Measurements from ENCODE around the gene ZSCAN1.
"Not testable (repeated sequence)": the region's sequence is repeated elsewhere in the genome, so short reads cannot be mapped to it uniquely, and the experiment has no call there.

The ZSCAN1 gene, protein sequence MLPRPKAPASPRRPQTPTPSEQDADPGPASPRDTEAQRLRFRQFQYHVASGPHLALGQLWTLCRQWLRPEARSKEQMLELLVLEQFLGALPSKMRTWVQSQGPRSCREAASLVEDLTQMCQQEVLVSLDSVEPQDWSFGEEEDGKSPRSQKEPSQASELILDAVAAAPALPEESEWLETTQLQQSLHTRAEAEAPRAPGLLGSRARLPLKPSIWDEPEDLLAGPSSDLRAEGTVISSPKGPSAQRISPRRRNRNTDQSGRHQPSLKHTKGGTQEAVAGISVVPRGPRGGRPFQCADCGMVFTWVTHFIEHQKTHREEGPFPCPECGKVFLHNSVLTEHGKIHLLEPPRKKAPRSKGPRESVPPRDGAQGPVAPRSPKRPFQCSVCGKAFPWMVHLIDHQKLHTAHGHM

DNA sequence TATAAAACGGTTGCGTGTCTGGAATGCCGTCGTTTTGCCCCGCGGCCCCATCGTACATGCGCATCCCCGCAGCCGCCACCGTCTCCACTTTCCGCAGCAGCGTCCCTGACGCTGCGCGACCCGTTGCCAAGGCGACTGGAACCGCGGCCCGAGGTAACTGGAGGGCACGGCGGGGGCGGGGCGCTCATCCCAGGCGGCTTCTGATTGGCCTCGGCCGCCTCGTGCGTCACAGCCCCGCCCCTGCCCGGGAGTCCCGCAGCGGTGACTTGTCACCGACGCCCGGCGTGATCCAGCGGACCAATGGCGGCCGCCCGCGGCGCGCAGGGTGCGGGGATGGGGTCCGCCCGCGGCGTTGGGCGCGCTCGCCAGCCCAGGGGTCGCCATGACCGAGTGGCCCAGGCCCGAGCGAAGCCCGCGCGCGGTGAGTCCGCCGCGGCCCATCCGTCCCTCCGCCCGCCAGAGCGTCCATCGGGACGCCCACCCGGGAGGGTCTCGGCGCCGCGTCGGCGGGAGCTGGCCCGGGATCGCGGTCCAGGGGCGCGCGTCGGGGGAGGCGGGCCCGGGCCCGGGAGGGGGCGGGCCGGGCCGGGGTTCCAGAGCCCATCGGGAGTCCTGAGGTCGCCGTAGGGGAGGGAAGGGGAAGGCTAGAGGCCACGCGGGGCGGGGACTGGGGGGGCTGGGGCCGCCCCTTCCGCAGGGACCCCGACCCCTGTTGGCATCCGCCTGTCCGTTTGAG is at the start of gene ZSCAN1:
ZSCAN1 (plus strand) TSS at position 285 of the 736 bp plus-strand sequence. CDS start 3,812 bp downstream, outside the sequence.
- DNase-seq (ENCODE audit: low read depth): peak; percentile 20

DNA sequence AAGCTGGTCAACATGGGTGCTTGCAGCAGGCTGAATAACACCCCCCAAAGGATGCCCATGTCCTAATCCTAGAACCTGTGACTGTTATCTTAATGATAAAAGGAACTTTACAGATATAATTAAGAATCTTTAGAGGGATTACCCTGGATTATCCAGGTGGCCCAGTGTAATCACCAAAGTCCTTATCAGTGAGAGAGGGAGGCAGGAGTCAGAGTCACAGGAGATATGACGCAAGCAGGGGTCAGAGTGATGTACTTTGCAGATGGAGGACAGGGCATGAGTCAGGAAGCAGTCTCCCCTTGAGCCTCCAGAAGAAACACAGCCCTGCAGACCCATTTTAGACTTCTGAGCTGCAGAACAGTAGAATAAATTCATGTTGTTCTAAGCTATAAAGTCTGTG is 41.0 kb upstream of the ZSCAN1 start:
- no peak for DNase-seq (ENCODE audit: low read depth)

DNA sequence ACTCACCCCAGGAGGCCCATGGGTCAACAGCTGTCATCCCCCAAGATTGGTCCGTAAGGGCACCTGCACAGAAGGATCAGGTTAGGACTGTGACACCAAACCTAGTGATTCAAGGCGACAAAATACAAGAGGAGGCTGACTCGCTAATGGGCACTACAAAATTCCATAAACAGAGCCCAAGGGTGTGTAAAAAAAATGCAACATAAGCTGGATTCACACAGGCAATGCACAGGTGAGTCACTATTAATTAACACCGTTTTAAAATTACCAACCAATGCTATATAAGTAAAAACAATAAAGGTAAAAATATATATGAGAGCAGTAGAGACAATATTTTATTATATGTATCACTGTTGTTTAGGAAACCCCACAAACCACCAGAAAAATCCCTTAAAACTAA is 33.1 kb upstream of the ZSCAN1 start:
- DNase-seq (ENCODE audit: low read depth): no peak

DNA sequence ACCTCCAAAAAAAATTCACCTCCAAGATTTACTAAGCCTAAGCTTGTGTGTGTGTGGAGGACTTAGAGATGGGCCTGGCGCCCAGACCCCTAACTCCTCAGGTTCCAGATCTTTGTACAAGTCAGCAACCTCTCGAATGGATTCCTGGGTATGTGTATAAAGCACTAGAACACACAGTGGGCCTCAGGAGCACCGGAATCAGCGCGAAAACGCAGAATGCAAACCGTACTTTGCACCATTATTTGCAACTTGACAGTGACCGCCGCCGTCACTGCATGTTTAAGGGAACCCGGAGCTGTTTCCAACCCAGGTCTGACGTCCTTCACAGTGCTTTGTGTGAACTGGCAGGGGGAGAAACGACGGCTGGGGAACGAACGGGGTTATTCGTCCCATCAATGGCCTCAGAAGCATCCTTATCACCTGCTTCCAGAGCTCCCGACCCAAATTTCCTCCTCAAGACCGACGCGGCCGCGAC is 31.9 kb upstream of the ZSCAN1 start:
- DNase-seq (ENCODE audit: low read depth): no peak

DNA sequence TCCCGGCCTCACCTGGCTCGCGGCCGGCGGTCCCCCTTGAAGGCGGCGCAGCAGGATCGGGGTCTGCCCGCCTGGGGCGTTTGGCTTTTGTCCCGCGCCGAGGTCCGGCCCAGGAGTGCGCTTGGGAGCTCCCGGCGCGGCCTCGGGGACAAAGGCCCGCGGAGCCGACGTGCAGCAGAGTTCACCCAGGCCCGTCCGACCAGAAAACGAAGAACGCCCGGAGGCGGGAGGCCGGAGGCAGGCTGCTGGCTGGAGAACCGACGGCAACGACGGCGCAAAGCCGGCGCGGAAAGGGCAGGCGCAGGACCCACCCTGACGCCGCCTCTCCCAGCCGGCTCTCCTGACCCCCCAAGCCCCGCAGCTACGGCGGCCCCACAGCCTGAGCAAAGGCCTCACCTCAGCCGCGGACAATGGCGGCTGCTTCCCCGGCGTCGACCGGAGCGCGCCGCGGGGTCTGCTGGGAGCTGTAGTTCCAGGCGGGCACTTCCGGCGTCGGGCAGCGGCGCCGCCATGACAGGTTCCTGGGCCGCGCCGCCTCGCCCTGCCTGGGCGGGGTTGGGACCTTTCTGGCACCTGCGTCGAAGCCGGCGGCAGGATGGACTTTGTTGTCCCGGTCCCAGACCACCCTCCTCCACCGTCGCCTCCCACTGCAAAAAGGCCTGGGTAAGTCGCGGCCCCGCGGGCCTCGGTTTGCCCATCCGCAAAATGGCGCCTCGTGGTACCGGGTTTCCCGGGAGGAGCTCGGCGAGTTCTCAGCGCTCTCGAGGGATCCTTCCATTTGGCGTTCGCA is 31.2 kb upstream of the ZSCAN1 start, which contains the start of gene ZNF606:
ZNF606 (minus strand) TSS at position 437 of the 790 bp plus-strand sequence. CDS start 1,501 bp downstream, outside the sequence.
- peak; percentile 40 for DNase-seq (ENCODE audit: low read depth)

DNA sequence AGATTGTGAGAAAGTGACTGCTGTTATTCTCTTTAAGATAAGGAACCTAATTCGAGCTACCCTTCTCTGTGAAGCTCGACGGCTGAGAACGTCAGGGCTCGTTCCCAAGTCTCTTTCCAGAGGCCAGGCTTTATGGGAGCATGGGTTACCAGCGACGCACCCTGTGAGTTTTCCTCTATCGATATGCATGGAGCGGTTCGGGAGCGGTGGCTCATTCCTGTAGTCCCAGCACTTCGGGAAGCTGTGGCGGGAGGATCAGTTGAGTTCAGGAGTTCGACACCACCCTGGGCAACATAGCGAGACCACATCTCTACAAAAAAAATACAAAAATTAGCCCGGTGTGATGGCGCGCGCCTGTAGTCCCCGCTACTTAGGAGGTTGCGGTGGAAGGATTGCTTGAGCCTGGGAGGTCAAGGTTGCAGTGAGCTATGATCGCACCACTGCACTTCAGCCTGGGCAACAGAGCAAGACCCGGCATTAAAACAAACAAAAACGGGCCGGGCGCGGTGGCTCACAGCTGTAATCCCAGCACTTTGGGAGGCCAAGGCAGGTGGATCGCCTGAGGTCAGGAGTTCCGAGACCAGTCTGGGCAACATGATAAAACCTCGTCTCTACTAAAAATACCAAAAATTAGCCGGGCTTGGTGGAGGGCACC is 30.5 kb upstream of the ZSCAN1 start:
- no peak for DNase-seq (ENCODE audit: low read depth)

DNA sequence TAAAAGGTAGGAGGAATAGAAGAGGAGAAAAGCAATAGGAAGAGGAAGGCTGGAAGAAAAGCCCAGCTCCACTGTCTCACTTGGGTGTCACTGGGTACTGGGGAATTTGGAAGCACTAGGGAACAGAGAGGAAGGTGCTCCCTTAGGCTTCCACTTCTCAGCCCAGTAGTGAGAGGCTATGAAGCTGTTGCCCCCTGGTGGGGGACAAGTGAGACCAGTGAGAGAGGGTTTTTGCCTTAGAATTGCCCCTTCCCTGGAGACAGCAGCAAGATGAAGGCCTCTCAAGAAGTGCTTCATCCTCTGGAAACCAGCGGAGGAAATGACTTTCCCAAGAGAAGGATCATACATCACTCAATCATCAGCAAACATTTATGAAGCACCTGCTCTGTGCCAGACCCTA is 26.5 kb upstream of the ZSCAN1 start:
- no peak for DNase-seq (ENCODE audit: low read depth)

DNA sequence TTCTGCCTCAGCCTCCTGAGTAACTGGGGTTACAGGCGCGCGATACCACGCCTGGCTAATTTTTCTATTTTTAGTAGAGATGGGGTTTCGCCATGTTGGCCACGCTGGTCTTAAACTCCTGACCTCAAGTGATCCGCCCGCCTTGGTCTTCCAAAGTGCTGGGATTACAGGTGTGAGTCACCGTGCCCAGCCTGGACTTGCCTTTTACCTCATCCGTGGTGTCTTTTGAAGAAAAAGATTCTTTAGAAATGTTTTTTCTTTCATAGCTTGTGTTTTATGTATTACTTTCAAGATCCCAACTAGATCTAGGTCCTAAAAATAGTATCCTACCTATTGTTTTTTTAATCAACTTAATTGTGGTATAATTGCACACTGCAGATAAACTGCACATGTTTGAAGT is 24.9 kb upstream of the ZSCAN1 start:
- DNase-seq (ENCODE audit: low read depth): not testable (repeated sequence)

DNA sequence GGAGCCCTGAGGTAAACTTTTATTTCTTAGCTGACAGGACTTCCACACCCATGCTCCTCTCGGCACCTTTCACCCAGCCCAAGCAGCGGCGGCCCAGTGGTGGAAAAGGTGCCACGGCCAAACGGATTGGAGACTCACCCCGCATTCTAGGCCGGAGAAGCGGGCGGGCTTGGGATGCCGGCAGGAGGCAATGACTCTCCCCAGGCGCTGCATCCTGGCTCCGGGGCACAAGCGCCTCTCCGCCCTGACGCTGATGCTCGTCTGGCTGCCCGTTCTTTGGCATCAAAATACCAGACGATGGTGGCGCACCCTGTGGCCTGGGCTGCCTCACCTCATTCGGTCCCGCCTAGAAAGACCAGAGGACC is 24.5 kb upstream of the ZSCAN1 start:
- DNase-seq (ENCODE audit: low read depth): no peak

DNA sequence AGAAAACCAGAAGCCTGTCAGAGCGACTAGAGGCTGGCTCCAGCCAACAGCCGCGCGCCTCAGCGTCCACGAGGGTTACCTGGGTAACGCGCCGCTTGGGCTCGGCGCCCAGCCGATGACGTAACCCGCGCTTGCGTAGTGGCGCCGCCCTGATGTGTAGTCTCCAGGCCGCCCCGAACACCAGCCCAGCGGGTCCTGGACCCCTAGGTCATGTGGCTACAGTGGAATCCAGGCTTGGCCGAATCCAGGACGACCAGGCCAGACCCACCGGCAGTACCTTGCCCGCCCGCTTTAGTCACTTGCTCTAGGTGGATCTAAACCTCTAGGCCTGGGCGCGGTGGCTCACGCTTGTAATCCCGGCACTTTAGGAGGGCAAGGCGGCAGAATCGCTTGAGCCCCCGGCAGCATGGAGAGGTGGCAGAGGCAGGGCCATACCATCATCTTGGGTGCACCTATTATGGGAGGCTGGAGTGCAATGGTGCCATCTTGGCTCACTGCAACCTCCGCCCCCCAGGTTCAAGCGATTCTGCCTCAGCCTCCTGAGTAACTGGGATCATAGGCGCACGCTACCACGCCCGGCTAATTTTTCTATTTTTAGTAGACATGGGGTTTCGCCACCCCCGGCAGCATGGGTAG is 24.0 kb upstream of the ZSCAN1 start:
- DNase-seq (ENCODE audit: low read depth): peak; percentile 48

DNA sequence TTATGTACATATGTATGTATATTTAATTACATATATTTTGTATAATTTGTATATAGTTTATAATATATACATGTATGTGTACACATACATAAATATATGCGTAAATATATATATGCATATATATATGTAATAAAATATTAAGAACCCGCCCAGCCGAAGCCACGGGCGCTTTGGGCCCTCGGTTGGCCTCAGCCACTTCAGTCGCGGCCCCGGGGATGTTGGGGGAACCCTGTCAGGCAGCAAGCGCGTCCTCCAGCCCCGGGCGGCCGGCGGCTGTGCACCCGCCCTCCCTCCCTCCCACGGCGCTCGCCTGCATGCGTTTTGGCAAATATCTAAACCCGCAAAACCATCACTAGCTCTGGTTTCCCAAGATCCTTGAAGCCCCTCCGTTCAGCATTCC is 23.3 kb upstream of the ZSCAN1 start:
- no peak for DNase-seq (ENCODE audit: low read depth)

DNA sequence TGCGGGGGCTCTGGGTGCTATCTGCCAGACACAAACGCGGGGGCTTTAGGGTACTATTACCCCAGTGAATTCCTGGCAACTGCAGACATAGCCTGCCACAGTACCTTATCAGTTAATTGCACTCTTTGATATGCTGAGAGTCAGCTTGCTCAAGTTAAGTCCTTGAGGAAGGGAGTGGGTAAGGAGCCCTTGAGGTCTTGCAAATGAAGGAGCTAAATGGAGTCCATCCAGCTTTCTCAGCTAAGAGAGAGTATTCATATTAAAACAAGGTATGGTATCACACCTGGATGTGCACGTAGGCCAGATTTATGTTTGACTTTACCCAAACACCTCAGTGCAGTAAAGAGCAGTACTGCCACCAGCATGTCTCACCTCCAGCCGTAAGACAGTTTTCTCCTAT is 19.7 kb upstream of the ZSCAN1 start:
- no peak for DNase-seq (ENCODE audit: low read depth)

DNA sequence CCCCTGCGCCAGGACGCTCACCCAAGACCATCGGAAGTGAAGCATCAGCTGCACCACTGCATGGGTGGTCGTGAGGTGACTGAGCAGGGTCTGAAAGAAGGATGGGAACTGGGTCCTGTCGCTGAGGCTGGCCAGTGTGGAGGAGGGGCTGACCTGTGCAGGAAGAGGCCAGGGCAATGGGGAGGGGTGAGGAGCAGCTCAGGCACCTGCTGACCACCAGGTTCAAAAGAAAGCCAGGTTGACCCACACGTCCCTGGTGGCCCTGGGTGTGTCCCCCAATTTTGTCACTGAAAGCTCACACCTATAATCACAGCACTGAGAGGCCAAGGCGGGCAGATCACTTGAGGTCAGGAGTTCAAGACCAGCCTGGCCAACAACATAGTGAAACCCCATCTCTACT is 13.7 kb upstream of the ZSCAN1 start:
- DNase-seq (ENCODE audit: low read depth): no peak

DNA sequence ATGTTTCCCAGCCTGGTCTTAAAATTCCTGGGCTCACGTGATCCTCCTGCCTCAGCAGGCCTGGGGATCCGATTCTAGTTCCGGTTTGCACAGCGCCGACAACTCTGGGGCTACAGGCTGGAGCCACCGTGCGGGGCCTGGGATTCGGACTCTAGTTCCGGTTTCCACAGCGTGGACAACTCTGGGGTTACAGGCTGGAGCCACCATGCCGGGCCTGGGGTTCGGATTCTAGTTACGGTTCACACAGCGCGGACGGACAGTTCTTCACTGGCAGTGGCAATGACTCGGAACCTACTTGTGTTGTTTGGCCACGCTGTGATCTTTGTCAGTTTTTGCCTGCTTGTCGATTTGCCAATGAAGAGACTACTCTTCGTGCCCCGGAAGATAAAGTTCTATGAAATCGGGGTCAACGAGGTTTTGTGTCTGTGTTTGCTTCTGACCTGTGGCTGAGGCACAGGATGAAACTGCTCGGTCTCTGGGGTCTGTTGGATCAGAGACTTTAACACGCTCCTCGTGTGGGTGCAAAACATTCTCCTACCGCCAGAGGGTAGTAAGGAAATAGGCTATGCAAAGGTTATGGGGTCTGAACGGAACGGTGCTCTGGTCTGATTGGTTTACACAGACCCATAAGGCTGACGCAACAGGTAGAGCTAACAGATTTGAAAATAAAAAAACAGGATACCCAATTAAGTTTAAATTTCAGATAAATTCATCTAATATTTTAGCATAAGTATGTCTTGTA is 12.1 kb upstream of the ZSCAN1 start:
- DNase-seq (ENCODE audit: low read depth): no peak

DNA sequence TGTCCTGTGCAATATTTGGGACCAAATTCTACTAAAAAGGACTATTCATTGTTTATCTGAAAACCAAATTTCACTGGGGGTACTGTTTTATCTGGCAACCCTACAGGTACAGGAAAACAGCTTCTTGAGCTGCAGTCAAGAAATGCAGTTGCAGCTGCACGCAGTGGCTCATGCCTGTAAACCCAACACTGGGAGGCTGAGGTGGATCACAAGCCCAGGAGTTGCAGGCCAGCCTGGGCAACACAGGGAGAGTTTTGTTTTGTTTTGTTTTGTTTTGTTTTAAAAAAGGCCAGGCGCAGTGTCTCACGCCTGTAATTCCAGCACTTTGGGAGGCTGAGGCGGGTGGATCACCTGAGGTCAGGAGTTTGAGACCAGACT is 11.6 kb upstream of the ZSCAN1 start:
- no peak for DNase-seq (ENCODE audit: low read depth)

DNA sequence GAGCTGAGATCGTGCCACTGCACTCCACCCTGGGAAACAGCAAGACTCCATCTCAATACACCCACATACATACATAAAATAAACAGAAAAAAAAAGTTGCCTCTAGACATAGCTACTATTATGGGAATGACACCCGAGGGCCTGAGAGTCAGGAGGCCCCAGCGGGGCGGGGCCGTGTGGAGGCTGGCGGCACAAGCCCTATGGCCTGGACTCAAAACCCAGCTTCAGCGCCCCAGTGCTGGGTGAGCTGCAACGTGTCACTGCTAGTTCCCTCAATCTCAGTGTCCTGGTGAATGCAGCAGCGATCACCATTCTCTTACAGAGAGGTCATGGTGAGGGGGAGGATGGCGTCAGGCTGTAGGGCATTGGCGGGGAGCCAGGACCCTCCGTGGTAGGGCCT is 9.2 kb upstream of the ZSCAN1 start:
- no peak for DNase-seq (ENCODE audit: low read depth)

DNA sequence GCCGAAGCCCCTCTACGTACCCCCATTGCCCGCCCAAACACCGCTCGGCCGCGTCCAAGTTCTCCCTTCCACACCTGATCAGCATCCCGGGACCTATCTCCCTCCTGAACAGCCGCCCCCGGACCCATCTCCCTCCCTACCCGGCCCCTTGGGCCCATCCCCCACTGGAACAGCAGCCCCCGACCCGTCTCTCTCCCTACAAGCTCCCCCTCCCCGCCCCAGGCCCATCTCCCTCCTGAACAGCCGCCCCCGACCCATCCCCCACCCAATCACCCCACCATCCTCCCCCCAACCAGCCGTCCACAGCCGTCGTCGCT is 610 bp downstream of the ZSCAN1 start:
- no peak for DNase-seq (ENCODE audit: low read depth)

DNA sequence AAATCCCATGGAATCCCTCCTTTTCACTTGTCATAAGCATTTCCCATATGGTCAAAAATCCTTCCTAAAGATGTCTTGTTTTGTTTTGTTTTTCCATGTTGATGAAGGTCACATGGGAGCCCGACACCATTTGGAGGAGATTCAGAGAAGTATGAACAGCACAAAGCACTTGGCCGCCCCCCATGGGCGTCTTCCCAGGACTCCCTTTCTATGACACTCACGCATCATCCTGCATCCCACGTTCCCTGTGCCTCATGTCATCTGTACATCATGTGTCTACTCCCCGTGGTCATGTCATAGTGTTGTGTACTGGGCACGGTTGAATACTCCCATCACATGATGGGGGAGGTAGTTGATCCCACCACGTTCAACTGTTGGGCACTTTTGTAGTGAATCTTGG is 2.0 kb downstream of the ZSCAN1 start:
- no peak for DNase-seq (ENCODE audit: low read depth)

DNA sequence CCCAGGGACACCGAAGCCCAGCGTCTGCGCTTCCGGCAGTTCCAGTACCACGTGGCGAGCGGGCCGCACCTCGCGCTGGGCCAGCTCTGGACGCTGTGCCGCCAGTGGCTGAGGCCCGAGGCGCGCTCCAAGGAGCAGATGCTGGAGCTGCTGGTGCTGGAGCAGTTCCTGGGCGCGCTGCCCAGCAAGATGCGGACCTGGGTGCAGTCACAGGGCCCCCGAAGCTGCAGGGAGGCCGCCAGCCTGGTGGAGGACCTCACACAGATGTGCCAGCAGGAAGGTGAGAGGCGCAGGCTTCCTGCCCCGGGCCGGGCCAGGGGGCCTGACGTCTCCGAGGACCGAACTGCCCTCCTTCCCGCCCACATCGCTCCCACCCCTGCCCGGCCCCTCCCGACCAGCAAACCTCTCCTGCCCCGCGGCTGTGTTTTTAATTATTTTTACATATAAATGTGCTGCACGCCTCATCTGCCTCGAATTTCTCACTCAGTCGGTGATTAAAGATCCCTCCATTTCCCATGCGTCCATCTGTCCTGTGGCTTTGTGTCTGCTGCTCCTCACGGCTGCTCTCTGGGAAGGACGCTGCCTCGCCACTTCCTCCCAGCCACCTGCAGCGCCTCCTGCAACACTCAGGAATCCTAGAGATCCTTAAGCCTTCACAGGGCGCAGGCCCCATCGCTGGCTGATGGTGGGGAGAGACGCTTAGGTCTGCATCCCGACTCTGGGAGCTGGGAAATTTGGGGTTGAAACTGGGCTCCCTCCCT is 4.3 kb downstream of the ZSCAN1 start:
- DNase-seq (ENCODE audit: low read depth): no peak

DNA sequence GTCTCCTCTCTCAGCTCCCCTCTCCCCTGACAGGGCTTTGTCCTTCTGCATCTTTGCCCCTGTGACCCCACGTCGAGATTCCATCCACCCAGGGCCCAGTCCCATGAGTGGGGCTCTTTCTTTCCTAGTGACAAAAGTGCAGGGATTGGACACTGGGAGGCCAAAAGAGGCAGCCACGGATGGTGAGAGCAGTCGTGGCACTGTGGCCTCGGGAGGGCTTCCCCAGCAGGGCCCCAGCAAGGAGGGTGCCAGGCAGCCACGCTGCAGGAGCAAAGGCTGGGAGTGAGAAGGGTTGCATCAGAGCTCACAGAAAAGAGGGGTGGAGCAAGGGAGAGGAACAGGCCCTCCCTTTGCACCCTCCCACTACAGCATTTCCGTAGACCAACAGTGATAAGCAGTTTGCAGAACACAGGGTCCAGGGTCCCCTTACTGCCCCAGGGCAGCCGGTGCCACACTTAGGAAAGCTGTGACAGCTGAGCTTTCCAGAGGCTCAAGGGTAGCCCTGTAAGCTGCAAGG is 4.9 kb downstream of the ZSCAN1 start:
- DNase-seq (ENCODE audit: low read depth): no peak
